Prostate gland (tissue), 1 donor: ENCODE results near the gene FAR1.

Experiments
- POLR2A ChIP-seq: fragments of 450-650 bp; IDR thresholded peaks from one replicate; pipeline ENCODE4 v1.6.1; 2016; ENCODE audit warnings: antibody characterized with exemption, mild to moderate bottlenecking
- POLR2AphosphoS5 ChIP-seq: sonication (generic); formaldehyde crosslinking; IDR thresholded peaks from one replicate; pipeline ENCODE4 v1.6.1; 2017; ENCODE audit warnings: antibody characterized with exemption

GRCh38 chr11:13686776-13687175 is 18.3 kb downstream of the FAR1 start:
- TF ChIP-seq POLR2A = no peak
- TF ChIP-seq POLR2AphosphoS5 = no peak
